Prostate gland (tissue), 2 donors: ENCODE measurements around the gene POU6F2. TPM values are rescaled to one million over a fixed set of nuclear protein-coding genes. Genes with fewer than 3 reads are reported as not detected.
"Not testable (repeated sequence)": the region's sequence is repeated elsewhere in the genome, so short reads cannot be mapped to it uniquely, and the experiment has no call there.

Experiments
- DNase-seq: peaks from one replicate; pipeline ENCODE4 v3.0.0-alpha.2; 2019; ENCODE audit warnings: low spot score
- H3K27ac ChIP-seq, 2 donors: fragments of 200-600 bp; sonication (generic); 2 replicates each; pipeline ENCODE4 v1.5.1; 2017 to 2019
- H3K27me3 ChIP-seq: fragments of 200-600 bp; sonication (generic); replicated peaks from 2 replicates; pipeline ENCODE4 v1.5.1; 2019; ENCODE audit not compliant: insufficient read depth
- H3K36me3 ChIP-seq, 2 donors: fragments of 200-600 bp; sonication (generic); 1 replicate in 1 of 2; 2 replicates in 1 of 2; pipeline versions ENCODE4 v1.5.1 to v1.8.1; 2017 to 2019
- H3K4me1 ChIP-seq: fragments of 200-600 bp; sonication (generic); replicated peaks from 2 replicates; pipeline ENCODE4 v1.5.1; 2019
- H3K4me3 ChIP-seq, 2 donors: fragments of 200-600 bp; sonication (generic); 2 replicates each; pipeline ENCODE4 v1.5.1; 2017 to 2019
- H3K9me3 ChIP-seq: fragments of 200-600 bp; sonication (generic); 2 replicates; pipeline ENCODE4 v1.5.1; 2017
- POLR2A ChIP-seq: fragments of 450-650 bp; IDR thresholded peaks from one replicate; pipeline ENCODE4 v1.6.1; 2016; ENCODE audit warnings: antibody characterized with exemption, mild to moderate bottlenecking
- POLR2AphosphoS5 ChIP-seq: sonication (generic); formaldehyde crosslinking; IDR thresholded peaks from one replicate; pipeline ENCODE4 v1.6.1; 2017; ENCODE audit warnings: antibody characterized with exemption
- WGBS: methylation state at CpG from one replicate; pipeline ENCODE4 v1.1.5; 2018; 5-methylcytosine and 5-hydroxymethylcytosine counted together
- intact Hi-C: fragments of 100-400 bp; cut with DNase I; formaldehyde crosslinking; loops from one replicate; pipeline ENCODE4 v1.14.2; 2022
- total RNA-seq, 2 donors: library from RNA; depleted of rRNA; stranded (reverse); fragments of >200 nt; gene quantifications; one replicate each; pipeline ENCODE4 v1.1.0, GENCODE V29; 2016
- TF ChIP-seq, protein P1 (sequence below), 4 experiments: fragments of 200-600 bp in 2 of 4; fragments of 450-650 bp in 2 of 4; sonication (generic) in 2 of 4; IDR thresholded peaks; 1 replicate in 3 of 4; 2 replicates in 1 of 4; pipeline ENCODE4 v1.5.1; 2016 to 2019; ENCODE audit warnings: antibody characterized with exemption in 4 of 4, mild to moderate bottlenecking in 2 of 4, moderate library complexity in 2 of 4

Gene POU6F2
- total RNA-seq, 2 donors from 2014 or later, result 2.4 TPM; not detected in 1

DNA sequence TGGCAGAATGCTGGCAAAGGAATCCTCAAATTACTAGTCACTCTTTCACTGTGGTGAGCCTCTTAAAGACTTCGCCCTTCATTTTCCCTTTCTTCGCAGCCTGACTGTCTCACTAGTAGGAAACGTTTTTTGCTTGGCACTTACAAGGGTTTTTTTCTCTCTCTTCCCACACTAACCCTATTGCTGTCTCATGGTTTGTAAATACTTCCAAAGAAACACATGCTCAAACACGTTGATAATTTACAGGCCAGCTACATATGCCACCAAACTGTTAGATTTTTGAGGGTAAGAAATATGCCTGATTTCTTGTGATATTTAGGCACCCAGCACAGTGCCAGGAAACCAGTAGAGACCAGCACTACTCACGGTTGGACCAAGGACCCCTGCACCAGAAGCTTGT lies 340.2 kb downstream of the POU6F2 start:
- DNase-seq, result no peak
- WGBS, result 41% methylated on average over 5 of the region's 5 CpGs

DNA sequence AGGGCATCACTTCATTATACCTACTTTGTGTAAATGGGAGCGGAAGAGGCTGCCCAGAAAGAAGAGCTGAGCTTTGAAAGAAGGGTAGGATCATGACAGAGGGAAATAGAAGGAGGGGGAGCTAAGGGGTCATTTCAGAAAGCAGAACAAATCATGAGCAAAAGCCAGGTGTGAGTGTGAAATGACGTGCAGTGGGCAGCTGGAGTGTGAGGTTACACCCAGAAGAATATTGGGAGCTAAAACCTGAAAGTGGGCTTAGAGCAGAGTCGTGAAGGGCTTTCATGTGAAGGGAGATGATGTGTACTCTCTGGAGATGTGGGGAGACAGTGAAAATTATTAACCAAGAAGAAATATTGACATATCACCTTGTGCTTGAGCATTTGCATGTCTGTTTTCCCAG lies 343.5 kb downstream of the POU6F2 start:
- Histone ChIP-seq H3K9me3 (no peaks in the 10 kb centered on the region), H3K4me1 (no peaks in the 10 kb centered on the region), H3K27me3 (no peaks in the 10 kb centered on the region), H3K36me3 (no peaks in the 10 kb centered on the region), H3K27ac (no peak overlapping the region), H3K4me3 (no peak overlapping the region)
- DNase-seq, result no peak
- WGBS, result 60% methylated on average over 3 of the region's 3 CpGs
- TF ChIP-seq POLR2A (no peak), POLR2AphosphoS5 (no peak)
- TF ChIP-seq, protein P1, sequence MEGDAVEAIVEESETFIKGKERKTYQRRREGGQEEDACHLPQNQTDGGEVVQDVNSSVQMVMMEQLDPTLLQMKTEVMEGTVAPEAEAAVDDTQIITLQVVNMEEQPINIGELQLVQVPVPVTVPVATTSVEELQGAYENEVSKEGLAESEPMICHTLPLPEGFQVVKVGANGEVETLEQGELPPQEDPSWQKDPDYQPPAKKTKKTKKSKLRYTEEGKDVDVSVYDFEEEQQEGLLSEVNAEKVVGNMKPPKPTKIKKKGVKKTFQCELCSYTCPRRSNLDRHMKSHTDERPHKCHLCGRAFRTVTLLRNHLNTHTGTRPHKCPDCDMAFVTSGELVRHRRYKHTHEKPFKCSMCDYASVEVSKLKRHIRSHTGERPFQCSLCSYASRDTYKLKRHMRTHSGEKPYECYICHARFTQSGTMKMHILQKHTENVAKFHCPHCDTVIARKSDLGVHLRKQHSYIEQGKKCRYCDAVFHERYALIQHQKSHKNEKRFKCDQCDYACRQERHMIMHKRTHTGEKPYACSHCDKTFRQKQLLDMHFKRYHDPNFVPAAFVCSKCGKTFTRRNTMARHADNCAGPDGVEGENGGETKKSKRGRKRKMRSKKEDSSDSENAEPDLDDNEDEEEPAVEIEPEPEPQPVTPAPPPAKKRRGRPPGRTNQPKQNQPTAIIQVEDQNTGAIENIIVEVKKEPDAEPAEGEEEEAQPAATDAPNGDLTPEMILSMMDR (IDR thresholded peaks at IDR 0.05), result no peak
- intact Hi-C loops, result no loop called here

More for the DNA sequence above, 340.2 kb downstream of the POU6F2 start:
- Histone ChIP-seq H3K4me3 (no peak overlapping the region), H3K27me3 (no peaks in the 10 kb centered on the region), H3K36me3 (no peaks in the 10 kb centered on the region), H3K27ac (no peak overlapping the region), H3K4me1 (no peaks in the 10 kb centered on the region), H3K9me3 (no peaks in the 10 kb centered on the region)
- TF ChIP-seq, protein P1 (IDR thresholded peaks at IDR 0.05), result no peak
- TF ChIP-seq POLR2AphosphoS5 (no peak), POLR2A (no peak)
- intact Hi-C loops, result no loop called here

DNA sequence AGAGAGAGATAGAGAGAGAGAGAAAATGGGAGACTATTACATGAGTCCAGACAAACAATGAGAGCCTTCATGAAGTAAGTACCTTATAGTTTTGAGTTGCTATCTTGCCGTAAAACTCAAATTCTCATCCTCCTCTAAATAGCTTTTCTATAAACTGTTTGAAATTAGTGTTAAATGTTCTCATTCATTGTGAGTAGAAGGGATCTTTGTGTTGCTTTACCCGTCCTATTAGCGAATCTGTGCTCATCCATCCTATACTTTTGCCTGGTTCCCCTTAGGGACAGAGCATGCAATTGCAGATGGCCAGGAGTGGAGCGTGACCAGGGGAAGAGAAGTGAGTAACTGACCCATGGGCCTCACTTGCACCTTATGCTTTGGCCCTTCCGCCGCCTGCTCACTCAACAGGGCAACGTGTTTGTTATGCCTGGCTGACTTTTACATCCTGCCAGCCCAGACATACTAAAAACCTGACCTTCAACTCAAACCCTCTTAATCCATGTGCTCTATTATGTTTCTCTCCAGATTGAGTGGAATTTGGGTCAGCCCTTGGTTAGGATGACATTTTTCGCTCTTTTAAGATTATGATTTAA lies 344.3 kb downstream of the POU6F2 start:
- TF ChIP-seq, protein P1 (IDR thresholded peaks at IDR 0.05), result no peak
- TF ChIP-seq POLR2AphosphoS5 (no peak), POLR2A (no peak)
- H3K4me1 ChIP-seq, result no peaks in the 10 kb centered on the region
- 78% methylated on average over 8 of the region's 8 CpGs for WGBS
- H3K9me3 ChIP-seq, result no peaks in the 10 kb centered on the region
- intact Hi-C loops, result no loop called here
- no peaks in the 10 kb centered on the region for H3K36me3 ChIP-seq
- no peak for DNase-seq
- H3K27me3 ChIP-seq, result no peaks in the 10 kb centered on the region
- H3K27ac ChIP-seq, result no peak overlapping the region
- no peak overlapping the region for H3K4me3 ChIP-seq

DNA sequence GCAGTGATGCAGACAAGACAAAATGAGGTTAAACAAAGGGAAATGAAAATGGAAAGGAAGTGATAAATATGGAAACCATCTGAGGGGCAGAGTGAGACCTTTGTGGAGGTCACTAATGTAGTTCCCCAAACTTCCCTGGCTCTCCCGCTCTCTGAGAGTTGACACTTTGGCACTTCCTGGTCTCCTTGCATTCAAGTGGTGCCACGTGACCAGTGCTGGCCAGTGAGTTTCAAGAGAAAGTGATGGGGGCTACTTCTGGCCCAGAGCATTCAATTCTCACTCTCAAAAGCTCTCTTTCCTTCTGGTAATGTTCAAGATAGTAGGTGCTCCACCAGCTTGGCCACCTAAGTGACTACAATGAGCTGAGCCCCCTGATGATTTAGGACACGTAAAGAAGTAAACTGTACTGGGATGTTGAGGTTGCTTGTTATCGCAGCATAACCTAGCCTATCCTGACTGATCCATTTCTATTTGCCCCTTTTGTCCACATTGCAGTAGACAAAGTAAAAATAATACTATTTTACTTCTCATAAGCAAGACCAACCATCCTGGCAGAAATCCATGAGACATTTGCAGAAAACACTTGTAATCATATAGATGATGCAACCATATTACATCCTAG lies 346.5 kb downstream of the POU6F2 start:
- no peak for DNase-seq
- TF ChIP-seq POLR2AphosphoS5, result no peak
- TF ChIP-seq, protein P1 (IDR thresholded peaks at IDR 0.05), result no peak
- TF ChIP-seq POLR2A, result no peak
- H3K36me3 ChIP-seq, result no peaks in the 10 kb centered on the region
- H3K27me3 ChIP-seq, result no peaks in the 10 kb centered on the region
- H3K4me3 ChIP-seq, result no peak overlapping the region
- H3K4me1 ChIP-seq, result no peaks in the 10 kb centered on the region
- intact Hi-C loops, result no loop called here
- 94% methylated on average over 4 of the region's 4 CpGs for WGBS
- no peaks in the 10 kb centered on the region for H3K9me3 ChIP-seq
- H3K27ac ChIP-seq, result no peak overlapping the region

DNA sequence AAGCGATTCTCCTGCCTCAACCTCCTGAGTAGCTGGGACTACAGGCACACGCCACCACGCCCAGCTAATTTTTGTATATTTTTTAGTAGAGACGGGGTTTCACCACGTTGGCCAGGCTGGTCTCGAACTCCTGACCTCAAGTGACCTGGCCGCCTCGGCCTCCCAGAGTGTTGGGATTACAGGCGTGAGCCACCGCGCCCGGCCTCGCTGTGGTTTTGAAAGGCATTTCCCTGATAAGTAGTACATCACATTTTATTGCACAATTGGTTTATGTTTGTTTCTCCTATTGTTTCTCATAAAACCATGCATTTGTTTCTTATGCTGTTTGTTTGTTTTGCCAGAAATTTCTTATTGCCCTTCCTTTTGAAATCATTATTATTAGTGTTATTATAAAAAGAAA lies 353.9 kb downstream of the POU6F2 start:
- H3K27me3 ChIP-seq, H3K4me1 ChIP-seq, H3K4me3 ChIP-seq, H3K36me3 ChIP-seq, H3K9me3 ChIP-seq, H3K27ac ChIP-seq, DNase-seq, intact Hi-C loops: not testable (repeated sequence)
- WGBS, result 78% methylated on average over 13 of the region's 13 CpGs
